ENCODE results near the gene BABAM2. TPM values are rescaled to one million over a fixed set of nuclear protein-coding genes. Genes with fewer than 3 reads are reported as not detected.
A peak's percentile ranks its signal among the peaks of the same experiment; 100 is the strongest.

The BABAM2 gene
- total RNA-seq, 1 donor, result 28.5 TPM

DNA sequence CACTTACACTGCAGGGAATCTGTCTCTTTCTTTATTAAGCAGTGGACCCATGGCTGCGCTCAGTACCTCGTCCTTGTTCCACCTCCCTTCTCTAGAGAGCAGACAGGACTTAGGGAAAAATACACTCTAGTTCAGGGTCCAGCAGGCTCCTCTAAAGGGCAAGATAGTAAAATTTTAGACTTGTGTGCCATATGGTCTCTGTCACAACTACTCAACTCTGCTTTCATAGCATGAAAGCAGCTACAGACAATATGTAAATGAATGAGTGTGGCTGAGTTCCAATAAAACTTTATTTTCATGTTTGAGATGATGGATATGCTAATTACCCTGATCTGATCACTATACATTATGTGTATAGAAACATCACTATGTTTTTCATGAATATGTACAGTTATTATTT lies 163.1 kb downstream of the BABAM2 start:
- DNase-seq (ENCODE audit: low read depth), result peak; percentile 65
- TF ChIP-seq, protein P1, sequence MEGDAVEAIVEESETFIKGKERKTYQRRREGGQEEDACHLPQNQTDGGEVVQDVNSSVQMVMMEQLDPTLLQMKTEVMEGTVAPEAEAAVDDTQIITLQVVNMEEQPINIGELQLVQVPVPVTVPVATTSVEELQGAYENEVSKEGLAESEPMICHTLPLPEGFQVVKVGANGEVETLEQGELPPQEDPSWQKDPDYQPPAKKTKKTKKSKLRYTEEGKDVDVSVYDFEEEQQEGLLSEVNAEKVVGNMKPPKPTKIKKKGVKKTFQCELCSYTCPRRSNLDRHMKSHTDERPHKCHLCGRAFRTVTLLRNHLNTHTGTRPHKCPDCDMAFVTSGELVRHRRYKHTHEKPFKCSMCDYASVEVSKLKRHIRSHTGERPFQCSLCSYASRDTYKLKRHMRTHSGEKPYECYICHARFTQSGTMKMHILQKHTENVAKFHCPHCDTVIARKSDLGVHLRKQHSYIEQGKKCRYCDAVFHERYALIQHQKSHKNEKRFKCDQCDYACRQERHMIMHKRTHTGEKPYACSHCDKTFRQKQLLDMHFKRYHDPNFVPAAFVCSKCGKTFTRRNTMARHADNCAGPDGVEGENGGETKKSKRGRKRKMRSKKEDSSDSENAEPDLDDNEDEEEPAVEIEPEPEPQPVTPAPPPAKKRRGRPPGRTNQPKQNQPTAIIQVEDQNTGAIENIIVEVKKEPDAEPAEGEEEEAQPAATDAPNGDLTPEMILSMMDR (IDR thresholded peaks at IDR 0.05; ENCODE audit: insufficient read depth, low read depth, low read length), result no peak
- H3K4me3 ChIP-seq (ENCODE audit: low read depth, low read length), result no peak overlapping the region

DNA sequence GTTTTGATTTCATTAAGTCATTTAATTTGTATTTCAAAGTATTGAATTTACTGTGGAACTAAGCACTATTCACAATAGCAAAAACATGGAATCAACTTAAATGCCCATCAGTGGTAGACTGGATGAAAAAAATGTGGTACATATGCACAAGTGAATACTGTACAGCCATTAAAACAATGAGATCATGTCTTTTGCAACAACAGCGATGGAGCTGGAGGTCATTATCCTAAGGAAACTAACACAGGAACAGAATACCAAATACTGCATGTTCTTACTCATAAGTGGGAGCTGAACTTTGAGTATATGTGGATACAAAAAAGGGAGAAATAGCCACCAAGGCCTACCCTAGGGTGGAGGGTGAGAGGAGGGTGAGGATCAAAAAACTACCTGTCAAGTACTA lies 164.4 kb downstream of the BABAM2 start:
- DNase-seq (ENCODE audit: low read depth), result no peak
- TF ChIP-seq, protein P1 (IDR thresholded peaks at IDR 0.05; ENCODE audit: insufficient read depth, low read depth, low read length), result no peak
- H3K4me3 ChIP-seq (ENCODE audit: low read depth, low read length), result no peak overlapping the region

DNA sequence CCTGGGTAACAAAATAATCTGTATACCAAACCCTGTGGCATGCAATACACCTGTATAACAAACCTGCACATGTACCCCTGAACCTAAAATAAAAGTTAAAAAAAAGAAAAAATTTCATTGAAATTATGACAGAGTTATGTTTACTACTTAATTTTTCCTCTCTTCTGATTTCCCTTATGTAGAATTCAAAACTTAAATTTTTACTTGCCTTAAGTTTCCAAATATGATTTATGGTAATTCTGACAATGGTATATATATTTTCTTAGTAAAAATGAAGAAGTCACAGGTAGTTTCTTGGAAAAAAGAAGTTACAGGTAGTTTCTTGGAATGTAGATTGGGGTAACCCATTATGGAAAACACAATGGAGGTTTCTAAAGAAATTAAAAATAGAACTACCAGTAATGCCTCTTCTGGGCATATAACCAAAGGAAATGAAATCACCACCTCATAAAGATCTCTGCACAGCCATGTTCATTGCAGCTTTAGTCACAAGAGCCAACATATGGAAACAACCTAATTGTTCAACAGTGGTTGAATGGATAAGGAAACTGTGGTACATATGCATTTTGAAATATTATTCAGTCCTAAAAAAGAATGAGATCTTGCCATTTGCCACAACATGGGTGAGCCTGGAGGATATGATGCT lies 164.9 kb downstream of the BABAM2 start:
- DNase-seq (ENCODE audit: low read depth), result peak; percentile 28
- no peak overlapping the region for H3K4me3 ChIP-seq (ENCODE audit: low read depth, low read length)
- TF ChIP-seq, protein P1 (IDR thresholded peaks at IDR 0.05; ENCODE audit: insufficient read depth, low read depth, low read length), result no peak

DNA sequence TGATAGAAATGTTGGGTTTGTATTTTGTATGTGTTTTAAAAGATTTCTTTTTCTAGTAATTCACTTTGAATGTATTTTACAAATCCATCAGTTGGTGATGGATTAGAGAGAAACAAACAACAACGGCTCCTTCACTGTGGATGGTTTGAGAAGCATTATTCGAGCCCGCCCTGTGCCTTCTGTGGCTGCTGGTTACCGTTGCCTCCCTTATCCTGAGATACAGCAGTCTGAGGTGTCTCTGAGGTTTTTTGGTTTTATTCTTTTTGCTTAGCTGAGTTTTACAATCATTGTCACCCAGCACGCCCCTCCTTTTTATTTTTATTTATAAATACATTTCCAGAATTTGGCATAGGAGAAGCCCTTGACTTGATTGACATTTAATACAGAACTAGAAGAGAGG lies 168.3 kb downstream of the BABAM2 start:
- H3K4me3 ChIP-seq (ENCODE audit: low read depth, low read length), result no peak overlapping the region
- no peak for DNase-seq (ENCODE audit: low read depth)
- TF ChIP-seq, protein P1 (IDR thresholded peaks at IDR 0.05; ENCODE audit: insufficient read depth, low read depth, low read length), result no peak

DNA sequence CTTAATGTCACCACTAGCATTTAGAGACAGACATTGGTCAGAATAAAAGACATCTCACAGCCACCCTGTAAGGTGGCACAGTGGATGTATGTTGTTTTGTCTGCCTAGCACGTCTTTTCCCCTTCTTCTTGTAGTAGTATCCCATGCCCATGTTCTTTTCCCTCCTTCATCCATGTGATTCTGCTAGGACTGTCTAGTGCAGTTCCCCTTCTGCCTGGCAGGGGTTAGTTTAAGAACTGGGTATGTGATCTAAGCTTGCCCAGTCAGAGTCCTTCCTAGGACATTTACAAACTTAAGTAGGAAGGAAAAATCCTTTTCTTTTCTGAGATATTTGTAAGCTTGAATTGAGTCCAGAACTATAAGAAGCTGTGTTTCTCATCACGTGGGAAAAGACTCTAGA lies 172.3 kb downstream of the BABAM2 start:
- TF ChIP-seq, protein P1 (IDR thresholded peaks at IDR 0.05; ENCODE audit: insufficient read depth, low read depth, low read length), result no peak
- no peak for DNase-seq (ENCODE audit: low read depth)

DNA sequence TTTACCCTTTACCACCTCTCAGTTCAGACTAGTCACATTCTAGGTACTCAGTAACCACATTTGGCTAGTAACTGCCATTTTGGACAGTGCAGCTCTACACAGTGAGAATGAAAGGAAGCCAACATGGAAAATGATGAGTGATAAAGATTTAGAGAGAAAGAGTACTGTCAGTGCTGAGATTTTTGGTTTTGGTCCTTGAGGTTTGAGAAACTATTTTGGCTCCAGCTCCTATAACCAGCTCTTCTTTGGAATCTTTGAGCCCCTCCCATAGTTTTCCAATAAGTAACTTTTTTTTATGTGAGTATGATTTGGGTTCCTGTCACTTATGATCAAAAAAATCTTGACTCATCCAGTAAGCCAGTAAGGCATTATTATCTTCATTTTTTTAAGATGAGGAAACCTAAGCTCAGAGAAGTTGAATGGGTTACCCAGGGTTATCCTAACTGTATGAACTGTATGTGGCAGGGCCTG lies 173.0 kb downstream of the BABAM2 start:
- H3K4me3 ChIP-seq (ENCODE audit: low read depth, low read length), result no peak overlapping the region
- DNase-seq (ENCODE audit: low read depth), result no peak
- TF ChIP-seq, protein P1 (IDR thresholded peaks at IDR 0.05; ENCODE audit: insufficient read depth, low read depth, low read length), result no peak

More for the DNA sequence above, 172.3 kb downstream of the BABAM2 start:
- H3K4me3 ChIP-seq (ENCODE audit: low read depth, low read length), result no peak overlapping the region

DNA sequence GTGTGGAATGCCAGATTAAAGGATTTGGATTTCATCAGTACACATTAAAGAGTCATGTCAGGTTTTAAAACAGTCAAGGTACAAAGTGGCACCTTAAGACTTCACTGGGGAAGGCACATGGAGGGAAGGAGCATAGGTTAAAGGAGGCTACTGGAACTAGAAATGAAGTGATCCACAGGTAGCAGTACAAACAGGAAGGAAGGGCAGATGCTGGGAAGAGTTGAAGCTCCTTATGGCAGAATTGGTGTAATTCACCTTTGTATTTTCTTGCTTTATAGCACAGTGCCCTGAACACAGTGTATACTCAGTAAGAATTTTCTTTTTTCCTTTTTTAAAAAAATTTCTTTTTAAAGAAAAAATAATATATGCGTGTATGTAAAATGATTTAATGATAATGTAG lies 177.1 kb downstream of the BABAM2 start:
- no peak overlapping the region for H3K4me3 ChIP-seq (ENCODE audit: low read depth, low read length)
- TF ChIP-seq, protein P1 (IDR thresholded peaks at IDR 0.05; ENCODE audit: insufficient read depth, low read depth, low read length), result no peak
- DNase-seq (ENCODE audit: low read depth), result no peak
